ENCODE results near the gene GRIFIN.
"Not testable (repeated sequence)": the region's sequence is repeated elsewhere in the genome, so short reads cannot be mapped to it uniquely, and the experiment has no call there.

The GRIFIN gene

DNA sequence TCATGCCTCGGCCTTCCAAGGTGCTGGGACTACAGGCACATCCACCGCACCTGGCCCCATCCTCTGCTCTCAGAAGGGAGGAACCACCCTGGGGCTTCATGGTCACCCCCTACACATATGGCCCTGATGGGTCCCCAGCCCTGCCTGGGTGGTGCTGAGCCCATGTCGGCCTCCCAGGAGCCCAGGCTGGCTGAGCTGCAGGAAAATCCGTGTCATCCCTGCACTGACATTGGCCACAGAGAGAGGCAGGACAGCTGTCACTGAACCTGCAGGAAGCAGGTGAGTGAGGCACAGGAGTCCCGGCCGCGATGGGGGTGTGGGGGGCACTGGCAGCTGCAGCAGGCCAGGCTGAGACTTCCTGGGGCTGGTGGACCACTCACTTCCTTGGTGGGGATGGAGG is 8.0 kb downstream of the GRIFIN start:
- Histone ChIP-seq H3K36me3 (ENCODE audit: control insufficient read depth, insufficient read depth, low read length) (no peaks in the 10 kb centered on the region), H3K4me1 (ENCODE audit: control insufficient read depth, insufficient read depth, low read length) (no peaks in the 10 kb centered on the region), H3K27me3 (ENCODE audit: control insufficient read depth, insufficient read depth, low read length) (peaks cover 4% of the 10 kb centered on the region), H3K27ac (ENCODE audit: low read depth, low read length) (no peak overlapping the region), H3K9ac (ENCODE audit: low read length) (no peak overlapping the region), H3K4me3 (ENCODE audit: low read length) (no peak overlapping the region)

DNA sequence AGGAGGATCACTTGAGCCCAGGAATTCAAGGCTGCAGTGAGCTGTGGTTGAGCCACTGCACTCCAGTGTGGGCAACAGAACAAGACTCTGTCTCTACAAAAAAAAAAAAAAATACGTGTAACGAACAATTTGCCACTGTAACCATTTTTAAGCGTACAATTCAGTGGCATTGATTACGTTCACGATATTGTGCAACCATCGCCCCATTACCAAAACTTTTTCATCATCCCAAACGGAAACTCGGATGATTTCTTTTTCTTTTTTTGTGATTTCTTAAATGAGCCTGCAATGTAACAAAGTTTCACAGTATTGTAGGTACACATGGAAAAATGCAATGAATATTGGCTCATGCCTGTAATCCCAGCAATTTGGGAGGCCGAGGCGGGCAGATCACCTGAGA is 9.5 kb downstream of the GRIFIN start:
- no peaks in the 10 kb centered on the region for H3K36me3 ChIP-seq (ENCODE audit: control insufficient read depth, insufficient read depth, low read length)
- peaks cover 4% of the 10 kb centered on the region for H3K27me3 ChIP-seq (ENCODE audit: control insufficient read depth, insufficient read depth, low read length)
- no peak overlapping the region for H3K9ac ChIP-seq (ENCODE audit: low read length)
- H3K4me3 ChIP-seq (ENCODE audit: low read length), result no peak overlapping the region
- H3K27ac ChIP-seq (ENCODE audit: low read depth, low read length), result no peak overlapping the region
- no peaks in the 10 kb centered on the region for H3K4me1 ChIP-seq (ENCODE audit: control insufficient read depth, insufficient read depth, low read length)

DNA sequence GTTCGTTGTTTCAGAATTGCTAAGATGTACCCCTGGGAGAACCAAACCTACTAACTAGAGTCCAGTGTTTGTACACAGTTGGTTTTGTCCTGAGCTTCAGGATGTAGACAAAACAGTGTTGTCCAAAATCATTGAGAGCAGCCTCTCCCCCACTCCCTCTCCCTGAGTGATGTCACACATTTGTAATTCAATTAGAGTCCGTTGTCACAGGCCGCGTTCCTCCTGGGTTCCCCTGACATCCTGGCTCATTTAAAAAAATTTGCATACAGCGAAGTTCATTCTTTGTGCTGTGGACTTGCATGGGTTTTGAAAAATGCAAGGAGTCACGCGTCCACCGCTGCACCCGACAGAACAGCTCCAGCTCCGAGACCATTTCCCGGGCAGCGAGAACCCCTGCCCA is 10.3 kb downstream of the GRIFIN start:
- Histone ChIP-seq H3K4me1 (ENCODE audit: control insufficient read depth, insufficient read depth, low read length) (no peaks in the 10 kb centered on the region), H3K36me3 (ENCODE audit: control insufficient read depth, insufficient read depth, low read length) (no peaks in the 10 kb centered on the region), H3K27me3 (ENCODE audit: control insufficient read depth, insufficient read depth, low read length) (peaks cover 4% of the 10 kb centered on the region), H3K4me3 (ENCODE audit: low read length) (no peak overlapping the region), H3K9ac (ENCODE audit: low read length) (no peak overlapping the region), H3K27ac (ENCODE audit: low read depth, low read length) (no peak overlapping the region)

DNA sequence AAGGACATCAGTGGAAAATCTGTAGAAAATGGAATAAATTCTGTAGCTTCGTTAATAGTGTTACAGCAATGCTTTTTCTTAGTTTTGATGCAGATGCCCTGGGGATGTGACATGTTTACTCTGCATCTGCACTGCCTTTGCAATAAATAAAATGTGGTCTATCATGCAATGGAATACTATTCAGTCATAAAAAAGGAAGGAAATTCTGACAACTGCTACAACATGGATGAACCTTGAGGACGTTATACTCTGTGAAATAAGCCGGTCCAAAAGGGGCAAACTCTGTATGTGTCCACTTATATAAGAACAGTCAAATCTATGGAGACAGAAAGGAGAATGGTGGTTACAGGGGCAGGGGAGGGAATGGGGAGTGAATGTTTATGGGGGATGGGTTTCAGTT is 13.5 kb downstream of the GRIFIN start:
- no peak overlapping the region for H3K9ac ChIP-seq (ENCODE audit: low read length)
- H3K4me1 ChIP-seq (ENCODE audit: control insufficient read depth, insufficient read depth, low read length), result no peaks in the 10 kb centered on the region
- no peak overlapping the region for H3K27ac ChIP-seq (ENCODE audit: low read depth, low read length)
- no peaks in the 10 kb centered on the region for H3K27me3 ChIP-seq (ENCODE audit: control insufficient read depth, insufficient read depth, low read length)
- H3K36me3 ChIP-seq (ENCODE audit: control insufficient read depth, insufficient read depth, low read length), result no peaks in the 10 kb centered on the region
- no peak overlapping the region for H3K4me3 ChIP-seq (ENCODE audit: low read length)

DNA sequence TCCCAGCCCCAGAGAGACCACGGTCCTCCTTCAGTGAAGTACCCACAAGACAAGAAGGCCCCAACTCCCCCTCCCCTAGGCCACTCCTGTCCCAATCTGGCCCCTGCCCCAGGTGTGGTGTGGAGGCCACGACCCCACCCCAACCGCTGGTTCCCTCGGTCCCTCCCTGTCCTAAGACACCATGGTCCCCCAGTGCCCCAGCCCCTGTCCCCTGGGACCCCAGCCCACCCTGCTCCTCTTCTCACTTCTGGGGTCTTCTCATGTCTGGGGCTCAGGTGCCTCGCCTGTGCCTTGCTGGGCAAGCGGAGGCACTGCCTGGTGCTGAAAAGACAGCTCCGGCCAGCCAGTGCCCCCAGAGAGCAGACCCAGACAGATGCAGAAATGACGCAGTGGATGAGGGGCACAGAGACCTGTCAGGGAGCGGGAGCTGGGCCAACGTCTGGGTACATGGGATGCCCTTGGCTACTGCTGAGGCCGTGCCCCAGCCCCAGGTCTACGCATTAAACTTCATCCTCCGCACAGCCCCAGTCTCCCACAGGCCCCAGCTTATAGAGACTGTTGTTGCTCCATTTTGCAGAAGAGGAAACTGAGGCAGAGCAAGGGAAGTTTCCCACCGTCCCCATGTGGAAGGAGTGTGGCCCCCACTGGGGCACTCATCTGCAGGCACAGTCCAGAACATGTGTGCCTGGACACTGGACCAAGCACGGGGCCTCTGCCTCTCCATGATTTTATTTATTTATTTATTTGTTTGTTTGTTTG is 14.8 kb downstream of the GRIFIN start:
- H3K27ac ChIP-seq (ENCODE audit: low read depth, low read length), result no peak overlapping the region
- no peaks in the 10 kb centered on the region for H3K36me3 ChIP-seq (ENCODE audit: control insufficient read depth, insufficient read depth, low read length)
- no peaks in the 10 kb centered on the region for H3K4me1 ChIP-seq (ENCODE audit: control insufficient read depth, insufficient read depth, low read length)

DNA sequence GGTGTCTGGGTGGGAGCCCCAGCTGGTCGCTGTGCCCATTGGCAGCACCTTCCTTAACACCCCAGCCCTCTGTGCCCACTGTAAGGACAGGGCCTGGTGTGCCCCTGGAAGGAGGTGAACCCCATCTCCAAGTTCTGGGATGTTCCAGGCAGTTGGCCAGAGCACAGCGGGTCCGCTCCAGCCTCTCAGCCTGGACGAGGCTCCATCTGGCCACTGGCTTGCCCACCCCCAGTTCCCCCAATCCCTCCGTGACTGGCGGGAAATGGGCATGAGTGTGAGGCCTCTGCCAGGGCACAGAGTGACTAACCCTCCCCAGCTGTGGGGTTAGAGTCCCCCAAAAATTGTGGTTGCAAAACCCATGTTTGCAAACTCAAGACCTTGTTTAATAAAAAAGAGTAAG is 15.6 kb downstream of the GRIFIN start:
- no peaks in the 10 kb centered on the region for H3K36me3 ChIP-seq (ENCODE audit: control insufficient read depth, insufficient read depth, low read length)
- H3K27me3 ChIP-seq (ENCODE audit: control insufficient read depth, insufficient read depth, low read length), result no peaks in the 10 kb centered on the region
- no peak overlapping the region for H3K27ac ChIP-seq (ENCODE audit: low read depth, low read length)
- no peak overlapping the region for H3K9ac ChIP-seq (ENCODE audit: low read length)
- no peak overlapping the region for H3K4me3 ChIP-seq (ENCODE audit: low read length)
- H3K4me1 ChIP-seq (ENCODE audit: control insufficient read depth, insufficient read depth, low read length), result no peaks in the 10 kb centered on the region

More for the DNA sequence above, 14.8 kb downstream of the GRIFIN start:
- H3K4me3 ChIP-seq (ENCODE audit: low read length), result no peak overlapping the region
- no peaks in the 10 kb centered on the region for H3K27me3 ChIP-seq (ENCODE audit: control insufficient read depth, insufficient read depth, low read length)
- no peak overlapping the region for H3K9ac ChIP-seq (ENCODE audit: low read length)

DNA sequence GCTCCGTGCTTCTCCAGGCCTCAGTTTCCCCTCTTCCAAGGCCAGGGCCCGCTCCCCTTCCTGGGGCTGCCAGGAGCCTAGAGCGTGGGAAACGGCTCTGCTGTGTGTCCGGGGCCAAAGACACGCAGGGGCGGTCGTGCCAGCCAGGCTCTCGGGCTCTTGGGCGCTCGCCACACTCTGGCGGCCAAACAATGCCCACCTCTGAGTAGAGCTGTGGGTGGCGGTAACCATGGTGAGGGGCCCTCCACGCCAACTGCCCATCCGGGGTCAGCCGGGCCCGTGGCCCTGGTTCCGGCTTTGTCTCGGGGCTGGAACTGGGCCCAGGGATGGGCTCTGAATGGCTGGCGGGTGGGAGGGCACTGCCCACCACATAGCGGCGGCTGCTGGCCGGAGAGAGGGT is 16.0 kb downstream of the GRIFIN start:
- Histone ChIP-seq H3K4me3 (ENCODE audit: low read length) (no peak overlapping the region), H3K9ac (ENCODE audit: low read length) (no peak overlapping the region), H3K27ac (ENCODE audit: low read depth, low read length) (no peak overlapping the region)

DNA sequence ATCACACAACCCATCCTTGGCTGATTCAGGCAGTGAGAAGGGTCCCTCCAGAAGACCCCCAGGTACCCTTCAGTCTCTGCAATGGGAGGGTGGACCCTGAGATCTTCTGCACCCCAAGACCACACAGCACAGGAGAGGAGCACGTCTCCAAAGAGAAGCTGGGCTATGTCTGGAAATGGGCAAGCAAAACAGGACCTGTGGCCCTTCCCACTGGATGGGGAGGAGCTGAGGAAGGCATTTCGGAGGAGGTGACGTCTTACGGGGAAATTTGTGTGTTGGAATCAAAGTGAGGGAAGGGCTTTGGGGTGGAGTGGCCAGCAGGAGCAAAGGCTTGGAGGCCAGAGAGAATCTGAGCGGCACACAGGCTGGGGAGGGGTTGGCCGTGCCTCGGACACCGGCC is 16.5 kb downstream of the GRIFIN start:
- no peak overlapping the region for H3K4me3 ChIP-seq (ENCODE audit: low read length)
- no peaks in the 10 kb centered on the region for H3K4me1 ChIP-seq (ENCODE audit: control insufficient read depth, insufficient read depth, low read length)
- no peaks in the 10 kb centered on the region for H3K36me3 ChIP-seq (ENCODE audit: control insufficient read depth, insufficient read depth, low read length)
- no peaks in the 10 kb centered on the region for H3K27me3 ChIP-seq (ENCODE audit: control insufficient read depth, insufficient read depth, low read length)
- H3K9ac ChIP-seq (ENCODE audit: low read length), result no peak overlapping the region
- H3K27ac ChIP-seq (ENCODE audit: low read depth, low read length), result no peak overlapping the region

More for the DNA sequence above, 16.0 kb downstream of the GRIFIN start:
- no peaks in the 10 kb centered on the region for H3K4me1 ChIP-seq (ENCODE audit: control insufficient read depth, insufficient read depth, low read length)
- no peaks in the 10 kb centered on the region for H3K27me3 ChIP-seq (ENCODE audit: control insufficient read depth, insufficient read depth, low read length)
- no peaks in the 10 kb centered on the region for H3K36me3 ChIP-seq (ENCODE audit: control insufficient read depth, insufficient read depth, low read length)

DNA sequence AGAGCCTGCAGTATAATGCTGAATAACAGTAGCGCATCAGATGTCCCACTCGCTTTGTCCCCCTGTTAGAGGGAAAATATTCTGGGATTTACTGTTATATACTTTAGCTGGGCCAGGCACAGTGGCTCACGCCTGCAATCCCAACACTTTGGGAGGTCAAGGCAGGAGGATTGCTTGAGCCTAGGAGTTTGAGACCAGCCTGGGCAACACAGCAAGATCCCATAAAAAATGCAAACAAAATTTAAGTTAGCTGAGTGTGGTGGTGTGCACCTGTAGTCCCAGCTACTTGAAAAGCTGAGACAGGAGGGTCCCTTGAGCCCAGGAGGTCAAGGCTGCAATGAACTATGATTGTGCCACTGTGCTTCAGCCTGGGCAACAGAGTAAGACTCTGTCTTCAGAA is 22.3 kb downstream of the GRIFIN start:
- not testable (repeated sequence) for H3K27me3 ChIP-seq (ENCODE audit: control insufficient read depth, insufficient read depth, low read length); H3K9ac ChIP-seq (ENCODE audit: low read length); H3K36me3 ChIP-seq (ENCODE audit: control insufficient read depth, insufficient read depth, low read length); H3K4me3 ChIP-seq (ENCODE audit: low read length); H3K4me1 ChIP-seq (ENCODE audit: control insufficient read depth, insufficient read depth, low read length); H3K27ac ChIP-seq (ENCODE audit: low read depth, low read length)

DNA sequence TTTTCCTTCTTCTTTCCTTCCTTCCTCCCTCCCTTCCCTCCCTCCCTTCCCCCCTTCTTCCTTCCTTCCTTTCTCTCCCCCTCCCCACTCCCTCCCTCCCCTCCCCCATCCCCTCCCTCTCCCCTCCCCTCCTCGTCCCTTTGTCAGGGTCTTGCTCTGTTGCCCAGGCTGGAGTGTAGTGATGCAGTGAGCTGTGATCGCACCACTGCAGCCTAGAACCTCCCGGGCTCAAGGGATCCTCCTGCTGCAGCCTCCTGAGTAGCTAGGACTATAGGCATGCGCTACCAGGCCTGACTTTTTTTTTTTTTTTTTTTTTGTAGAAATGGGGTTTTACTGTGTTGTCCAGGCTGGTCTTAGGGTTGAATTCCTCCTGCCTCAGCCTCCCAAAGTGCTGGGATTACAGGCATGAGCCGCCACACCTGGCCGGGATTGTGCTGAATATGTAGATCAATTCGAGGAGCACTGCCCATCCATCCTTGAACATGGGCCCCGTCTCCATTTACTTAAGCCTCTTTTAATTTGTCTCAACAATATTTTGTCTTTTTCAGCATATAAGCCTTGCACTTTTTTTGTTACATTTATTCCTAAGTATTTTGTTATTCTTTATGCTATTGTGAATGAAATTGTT is 23.4 kb downstream of the GRIFIN start:
- no peak overlapping the region for H3K4me3 ChIP-seq (ENCODE audit: low read length)
- H3K36me3 ChIP-seq (ENCODE audit: control insufficient read depth, insufficient read depth, low read length), result no peaks in the 10 kb centered on the region
- H3K9ac ChIP-seq (ENCODE audit: low read length), result no peak overlapping the region
- no peaks in the 10 kb centered on the region for H3K27me3 ChIP-seq (ENCODE audit: control insufficient read depth, insufficient read depth, low read length)
- H3K4me1 ChIP-seq (ENCODE audit: control insufficient read depth, insufficient read depth, low read length), result peaks cover 3% of the 10 kb centered on the region
- no peak overlapping the region for H3K27ac ChIP-seq (ENCODE audit: low read depth, low read length)

DNA sequence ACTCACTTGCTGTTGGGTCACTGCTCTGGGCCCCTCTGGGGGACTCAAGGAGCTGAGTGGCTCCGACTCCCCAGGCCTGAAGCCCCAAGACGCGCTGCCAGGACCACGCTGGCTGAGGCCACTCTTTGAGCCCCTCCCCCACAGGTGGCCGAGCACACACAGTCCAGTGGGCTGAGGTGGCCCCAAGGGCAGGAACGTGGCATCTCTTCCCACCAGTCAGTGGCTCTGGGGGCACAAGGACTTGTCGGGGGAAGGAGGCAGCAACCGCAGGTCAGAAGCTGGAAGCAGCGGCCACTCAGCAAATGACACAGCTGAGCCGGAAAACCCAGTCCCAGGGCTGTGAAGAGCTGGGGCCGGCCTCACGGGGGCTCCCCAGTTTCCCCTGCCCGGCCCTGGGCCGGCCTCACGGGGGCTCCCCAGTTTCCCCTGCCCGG is 24.1 kb downstream of the GRIFIN start:
- Histone ChIP-seq H3K9ac (ENCODE audit: low read length) (peak overlapping the region; percentile 3), H3K27ac (ENCODE audit: low read depth, low read length) (no peak overlapping the region), H3K27me3 (ENCODE audit: control insufficient read depth, insufficient read depth, low read length) (no peaks in the 10 kb centered on the region), H3K36me3 (ENCODE audit: control insufficient read depth, insufficient read depth, low read length) (no peaks in the 10 kb centered on the region), H3K4me1 (ENCODE audit: control insufficient read depth, insufficient read depth, low read length) (peaks cover 3% of the 10 kb centered on the region), H3K4me3 (ENCODE audit: low read length) (peak overlapping the region; percentile 66)

DNA sequence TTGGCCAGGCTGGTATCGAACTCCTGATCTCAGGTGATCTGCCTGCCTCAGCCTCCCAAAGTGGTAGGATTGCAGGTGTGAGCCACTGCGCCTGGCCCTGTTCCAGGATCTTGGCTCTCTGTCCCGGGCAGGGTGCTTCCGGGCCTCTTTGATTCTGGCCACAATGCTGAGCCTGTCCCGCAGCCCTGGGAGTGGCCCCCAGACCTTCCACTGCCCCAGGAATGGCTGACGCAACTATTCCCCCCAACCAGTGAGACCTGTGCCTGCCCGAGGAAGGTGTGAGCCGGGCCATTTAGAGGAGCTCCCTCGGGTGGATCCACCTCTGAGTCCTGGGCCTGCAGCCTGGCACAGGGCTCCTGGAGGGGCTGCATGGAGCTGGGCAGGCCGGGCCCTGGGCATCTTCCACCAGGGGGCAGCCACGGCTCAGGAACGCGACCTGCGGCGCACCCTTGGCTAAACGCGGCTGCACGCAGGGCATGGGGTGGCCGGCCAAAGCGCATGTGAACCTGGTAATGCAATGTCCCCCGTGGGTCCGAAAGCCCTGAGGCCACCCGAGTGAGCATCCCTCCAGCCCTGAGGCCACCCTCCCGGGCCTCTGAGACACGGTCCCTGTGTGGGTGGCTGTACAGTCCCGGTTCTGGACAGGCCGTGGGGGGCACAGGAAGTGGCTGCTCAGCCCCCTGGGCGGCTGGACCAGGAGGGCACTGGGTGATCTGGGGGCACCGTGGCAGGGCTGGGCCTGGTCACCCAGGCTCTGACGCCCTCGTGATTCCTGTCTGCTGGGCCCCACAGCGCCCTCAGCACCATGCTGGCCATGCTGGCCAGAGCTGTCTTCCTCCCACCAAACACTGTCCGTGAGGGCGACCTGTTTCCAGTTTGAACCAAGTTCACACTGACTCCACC is 24.8 kb downstream of the GRIFIN start:
- no peak overlapping the region for H3K27ac ChIP-seq (ENCODE audit: low read depth, low read length)
- peak overlapping the region; percentile 3 for H3K9ac ChIP-seq (ENCODE audit: low read length)
- peaks cover 3% of the 10 kb centered on the region for H3K4me1 ChIP-seq (ENCODE audit: control insufficient read depth, insufficient read depth, low read length)
- H3K4me3 ChIP-seq (ENCODE audit: low read length), result peak overlapping the region; percentile 66
- no peaks in the 10 kb centered on the region for H3K27me3 ChIP-seq (ENCODE audit: control insufficient read depth, insufficient read depth, low read length)
- no peaks in the 10 kb centered on the region for H3K36me3 ChIP-seq (ENCODE audit: control insufficient read depth, insufficient read depth, low read length)
